Endothelial cell of umbilical vein (primary cell): ENCODE results near the gene MACROD2. TPM values are rescaled to one million over a fixed set of nuclear protein-coding genes. Genes with fewer than 3 reads are reported as not detected.

Experiments used
- BruUV-seq: library from RNA; stranded (reverse); fragments of 400-500 nt; replicated peaks from 2 replicates; lab custom pipeline; 2021; lab: Mats Ljungman, UMichigan
- CTCF ChIA-PET: fragments of 300-600, 350-600 bp; sonication (Branson Sonifier 250); formaldehyde crosslinking; loops from one replicate; lab custom pipeline; 2021; ENCODE audit warnings: antibody characterized with exemption, inconsistent platforms; lab: Charles Lee
- POLR2A ChIA-PET: fragments of 300-600, 350-600 bp; sonication (Branson Sonifier 250); formaldehyde crosslinking; loops from one replicate; lab custom pipeline; 2021; ENCODE audit warnings: antibody characterized with exemption, inconsistent platforms; lab: Charles Lee
- DNase-seq: peaks from one replicate; pipeline ENCODE4 v3.0.0-alpha.2; 2011; ENCODE audit warnings: low read depth, low spot score
- FAIRE-seq: peaks from 2 replicates; lab custom pipeline; 2011; peaks lifted over from hg19 to GRCh38; lab: Jason Lieb, UNC
- H2AFZ ChIP-seq: 2 replicates; pipeline ENCODE4 v1.6.0; 2012; ENCODE audit warnings: low read depth, low read length, control low read depth, inconsistent platforms
- H3K27ac ChIP-seq: 2 replicates; pipeline ENCODE4 v1.5.1; 2011; ENCODE audit warnings: low read depth, mild to moderate bottlenecking, control low read depth, low read length, moderate library complexity; ENCODE audit not compliant: insufficient read depth
- H3K27me3 ChIP-seq, 2 experiments: 2 replicates each; pipeline versions ENCODE4 v1.6.0 to v1.6.1; 2011; ENCODE audit warnings: low read length in 2 of 2, mixed read lengths in 1 of 2; ENCODE audit not compliant: control insufficient read depth in 2 of 2, insufficient read depth in 2 of 2
- H3K36me3 ChIP-seq, 2 experiments: 2 replicates in 1 of 2; 3 replicates in 1 of 2; pipeline ENCODE4 v1.5.1; 2011; ENCODE audit warnings: low read length in 2 of 2, mild to moderate bottlenecking in 1 of 2, moderate library complexity in 1 of 2; ENCODE audit not compliant: control insufficient read depth in 2 of 2, insufficient read depth in 2 of 2; ENCODE audit errors: extremely low read depth in 1 of 2
- H3K4me1 ChIP-seq: 3 replicates; pipeline ENCODE4 v1.5.1; 2011; ENCODE audit warnings: mild to moderate bottlenecking, low read length; ENCODE audit not compliant: control insufficient read depth, insufficient read depth; ENCODE audit errors: extremely low read depth
- H3K4me2 ChIP-seq: 2 replicates; pipeline ENCODE4 v1.6.1; 2011; ENCODE audit warnings: low read length, control low read depth, mixed read lengths; ENCODE audit not compliant: insufficient read depth
- H3K4me3 ChIP-seq, 3 experiments: fragments of 200-600 bp in 1 of 3; sonication (generic), shearing (Covaris generic) in 1 of 3; replicated peaks in 1 of 3; 2 replicates each; pipeline ENCODE4 v1.5.1; 2011 to 2016; ENCODE audit warnings: control low read depth in 3 of 3, low read length in 3 of 3, mild to moderate bottlenecking in 2 of 3, inconsistent platforms in 1 of 3, low read depth in 1 of 3, moderate library complexity in 1 of 3; ENCODE audit not compliant: insufficient read depth in 1 of 3
- H3K79me2 ChIP-seq: 2 replicates; pipeline ENCODE4 v1.6.0; 2012; ENCODE audit warnings: low read length, inconsistent platforms; ENCODE audit not compliant: control insufficient read depth, insufficient read depth
- H3K9ac ChIP-seq: replicated peaks from 2 replicates; pipeline ENCODE3; 2011; ENCODE audit warnings: low read length, control low read depth; ENCODE audit not compliant: insufficient read depth; ENCODE audit errors: extremely low read depth
- H3K9me1 ChIP-seq: replicated peaks from 3 replicates; pipeline ENCODE4 v1.6.0; 2011; ENCODE audit warnings: mild to moderate bottlenecking, low read length; ENCODE audit not compliant: control insufficient read depth, insufficient read depth; ENCODE audit errors: extremely low read depth
- H3K9me3 ChIP-seq: replicated peaks from 2 replicates; pipeline ENCODE4 v1.5.1; 2012; ENCODE audit warnings: low read length, inconsistent platforms; ENCODE audit not compliant: control insufficient read depth, insufficient read depth
- H4K20me1 ChIP-seq: replicated peaks from 2 replicates; pipeline ENCODE3; 2011; ENCODE audit warnings: mild to moderate bottlenecking, low read length; ENCODE audit not compliant: control insufficient read depth, insufficient read depth; ENCODE audit errors: extremely low read depth
- EZH2 ChIP-seq: IDR thresholded peaks from 2 replicates; pipeline ENCODE4 v1.6.1; 2012; ENCODE audit warnings: borderline replicate concordance, low read depth, mild to moderate bottlenecking, moderate library complexity, low read length, inconsistent platforms; ENCODE audit not compliant: severe bottlenecking
- FOS ChIP-seq: IDR thresholded peaks from 2 replicates; pipeline ENCODE4 v1.6.1; 2011; ENCODE audit warnings: mild to moderate bottlenecking, low read length, moderate library complexity, borderline replicate concordance; ENCODE audit not compliant: insufficient read depth
- GATA2 ChIP-seq: IDR thresholded peaks from 2 replicates; pipeline ENCODE4 v1.7.0; 2011; ENCODE audit warnings: low read depth, mild to moderate bottlenecking, moderate library complexity, mixed read lengths, low read length; ENCODE audit not compliant: insufficient read length, insufficient read depth
- JUN ChIP-seq: IDR thresholded peaks from 2 replicates; pipeline ENCODE4 v1.6.1; 2011; ENCODE audit warnings: borderline replicate concordance, low read depth; ENCODE audit not compliant: insufficient read length, insufficient read depth
- MYC ChIP-seq: IDR thresholded peaks from one replicate; pipeline ENCODE4 v1.6.1; 2011; ENCODE audit warnings: mild to moderate bottlenecking, low read depth, low read length
- POLR2A ChIP-seq: IDR thresholded peaks from 2 replicates; pipeline ENCODE4 v1.6.1; 2012; ENCODE audit warnings: low read depth, mild to moderate bottlenecking, control low read depth, low read length
- POLR2AphosphoS5 ChIP-seq: IDR thresholded peaks from 2 replicates; pipeline ENCODE4 v1.6.1; 2012; ENCODE audit warnings: low read depth, mild to moderate bottlenecking, control low read depth, low read length, moderate library complexity; ENCODE audit not compliant: insufficient read depth
- dilution Hi-C: fragments of 300-500 bp; cut with MboI; formaldehyde crosslinking; loops from one replicate; pipeline ENCODE4 v1.15.0; 2019; ENCODE audit warnings: low sequenced_read_pairs; ENCODE audit not compliant: extremely low pct_ligation_motif_present
- intact Hi-C: fragments of 100-400 bp; cut with micrococcal nuclease; formaldehyde crosslinking; loops from one replicate; pipeline ENCODE4 v1.10.0; 2022
- polyA plus RNA-seq, 4 experiments: library from polyadenylated mRNA; depleted of rRNA in 3 of 4; stranded (reverse) in 3 of 4; unstranded in 1 of 4; fragments of >200 nt; gene quantifications; 2 replicates each; pipeline versions ENCODE4 v1.2.1 to v1.2.3, GENCODE V29; 2011 to 2012; ENCODE audit warnings: missing spikeins in 1 of 4
- total RNA-seq: library from RNA; stranded (reverse); gene quantifications from 2 replicates; pipeline ENCODE4 v1.2.3, GENCODE V29; 2021
- TF ChIP-seq, protein P1 (sequence below): IDR thresholded peaks from 2 replicates; pipeline ENCODE4 v1.6.1; 2011; ENCODE audit not compliant: insufficient read depth, insufficient read length
- TF ChIP-seq, protein P2 (sequence below), 2 donors: IDR thresholded peaks; 1 replicate in 1 of 2; 2 replicates in 1 of 2; pipeline ENCODE4 v1.5.1; 2011; ENCODE audit warnings: low read length in 2 of 2, mild to moderate bottlenecking in 2 of 2, moderate library complexity in 2 of 2, control low read depth in 1 of 2, inconsistent platforms in 1 of 2, low read depth in 1 of 2; ENCODE audit not compliant: insufficient read depth in 1 of 2; ENCODE audit errors: extremely low read depth in 1 of 2

MACROD2 gene
- total and polyA plus RNA-seq, 2 donors (not counting 3 experiments of a cell fraction or from before 2014, with no cell fraction given) = 0.11 to 0.73 TPM

DNA sequence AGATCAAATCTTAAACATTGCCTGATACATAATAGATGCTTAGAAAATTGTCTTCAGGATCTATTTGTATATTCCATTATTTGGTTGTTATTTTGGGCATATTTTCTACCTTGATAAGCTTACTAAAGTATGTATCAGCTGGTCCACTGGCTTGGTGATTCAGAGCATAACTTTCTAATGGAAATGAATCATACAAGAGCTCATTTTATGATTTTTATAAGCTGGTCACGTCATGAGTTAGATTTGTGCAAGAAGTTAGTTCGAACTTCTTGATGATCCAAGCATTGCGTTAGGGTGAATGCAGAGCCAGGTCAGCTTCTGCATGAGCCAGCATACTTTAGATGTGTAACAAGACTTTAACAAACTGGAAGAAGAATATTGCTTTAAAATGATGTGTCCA lies 486.5 kb downstream of the MACROD2 start:
- BruUV-seq = no TSS peak
- peak; percentile 44 for DNase-seq
- no peak overlapping the region for H3K27ac ChIP-seq

DNA sequence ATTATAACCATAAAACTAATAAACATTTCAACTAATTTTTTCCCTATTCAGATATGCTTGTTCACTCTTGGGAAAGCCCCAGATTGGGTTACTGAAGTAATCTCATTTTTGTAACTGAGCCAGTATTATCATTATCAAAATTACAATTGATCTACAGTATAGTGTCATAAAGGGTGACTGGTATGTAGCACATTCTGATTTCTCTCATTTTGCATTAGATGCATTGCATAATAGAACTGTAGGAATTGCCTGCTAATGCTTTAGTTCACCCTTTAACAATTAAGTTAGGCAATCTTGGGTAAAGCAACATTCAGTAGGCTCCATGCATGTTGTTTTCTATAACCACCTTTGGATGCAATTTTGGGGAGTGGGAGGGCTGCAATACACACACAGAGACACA lies 492.9 kb downstream of the MACROD2 start:
- no peak overlapping the region for H3K4me3 ChIP-seq
- CTCF ChIA-PET = no interaction called here
- no peaks in the 10 kb centered on the region for H3K36me3 ChIP-seq
- dilution Hi-C loops (no loop called here), intact Hi-C loops (no loop called here)
- no peaks in the 10 kb centered on the region for H4K20me1 ChIP-seq
- H3K27me3 ChIP-seq = no peaks in the 10 kb centered on the region
- POLR2A ChIA-PET = no interaction called here
- FAIRE-seq = no peak
- H3K9me3 ChIP-seq = no peaks in the 10 kb centered on the region
- H3K4me1 ChIP-seq = peaks cover 18% of the 10 kb centered on the region
- no peak overlapping the region for H3K27ac ChIP-seq
- H3K4me2 ChIP-seq = no peak overlapping the region
- no peak for DNase-seq
- TF ChIP-seq, protein P1, sequence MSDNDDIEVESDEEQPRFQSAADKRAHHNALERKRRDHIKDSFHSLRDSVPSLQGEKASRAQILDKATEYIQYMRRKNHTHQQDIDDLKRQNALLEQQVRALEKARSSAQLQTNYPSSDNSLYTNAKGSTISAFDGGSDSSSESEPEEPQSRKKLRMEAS = no peak
- no peak for TF ChIP-seq EZH2
- no peak for TF ChIP-seq MYC
- TF ChIP-seq FOS = no peak
- no peak for TF ChIP-seq POLR2AphosphoS5
- TF ChIP-seq, protein P2, sequence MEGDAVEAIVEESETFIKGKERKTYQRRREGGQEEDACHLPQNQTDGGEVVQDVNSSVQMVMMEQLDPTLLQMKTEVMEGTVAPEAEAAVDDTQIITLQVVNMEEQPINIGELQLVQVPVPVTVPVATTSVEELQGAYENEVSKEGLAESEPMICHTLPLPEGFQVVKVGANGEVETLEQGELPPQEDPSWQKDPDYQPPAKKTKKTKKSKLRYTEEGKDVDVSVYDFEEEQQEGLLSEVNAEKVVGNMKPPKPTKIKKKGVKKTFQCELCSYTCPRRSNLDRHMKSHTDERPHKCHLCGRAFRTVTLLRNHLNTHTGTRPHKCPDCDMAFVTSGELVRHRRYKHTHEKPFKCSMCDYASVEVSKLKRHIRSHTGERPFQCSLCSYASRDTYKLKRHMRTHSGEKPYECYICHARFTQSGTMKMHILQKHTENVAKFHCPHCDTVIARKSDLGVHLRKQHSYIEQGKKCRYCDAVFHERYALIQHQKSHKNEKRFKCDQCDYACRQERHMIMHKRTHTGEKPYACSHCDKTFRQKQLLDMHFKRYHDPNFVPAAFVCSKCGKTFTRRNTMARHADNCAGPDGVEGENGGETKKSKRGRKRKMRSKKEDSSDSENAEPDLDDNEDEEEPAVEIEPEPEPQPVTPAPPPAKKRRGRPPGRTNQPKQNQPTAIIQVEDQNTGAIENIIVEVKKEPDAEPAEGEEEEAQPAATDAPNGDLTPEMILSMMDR (IDR thresholded peaks at IDR 0.05; ENCODE audit: extremely low read depth in 1 of 2, insufficient read depth in 1 of 2, low read depth in 1 of 2, low read length in 2 of 2) = no peak
- no peak for TF ChIP-seq JUN
- no peak for TF ChIP-seq GATA2
- no peak for TF ChIP-seq POLR2A
- no peak overlapping the region for H3K9ac ChIP-seq
- BruUV-seq = no TSS peak
- no peaks in the 10 kb centered on the region for H3K9me1 ChIP-seq
- no peaks in the 10 kb centered on the region for H3K79me2 ChIP-seq
- H2AFZ ChIP-seq = no peak overlapping the region

More for the DNA sequence above, 486.5 kb downstream of the MACROD2 start:
- no peaks in the 10 kb centered on the region for H3K9me3 ChIP-seq
- dilution Hi-C loops (no loop called here), intact Hi-C loops (no loop called here)
- H3K4me3 ChIP-seq = no peak overlapping the region
- no peak overlapping the region for H2AFZ ChIP-seq
- no peaks in the 10 kb centered on the region for H3K36me3 ChIP-seq
- H3K4me1 ChIP-seq = peaks cover 5% of the 10 kb centered on the region
- no peaks in the 10 kb centered on the region for H3K27me3 ChIP-seq
- ChIA-PET CTCF (no interaction called here), POLR2A (no interaction called here)
- peak; percentile 70 for FAIRE-seq
- no peaks in the 10 kb centered on the region for H3K79me2 ChIP-seq
- no peak overlapping the region for H3K9ac ChIP-seq
- peak overlapping the region; percentile 11 for H3K4me2 ChIP-seq
- H3K9me1 ChIP-seq = no peaks in the 10 kb centered on the region
- no peaks in the 10 kb centered on the region for H4K20me1 ChIP-seq
- TF ChIP-seq JUN (no peak), FOS (peak; percentile 76), GATA2 (peak; percentile 58)
- TF ChIP-seq, protein P2 (IDR thresholded peaks at IDR 0.05; ENCODE audit: extremely low read depth in 1 of 2, insufficient read depth in 1 of 2, low read depth in 1 of 2, low read length in 2 of 2) = no peak
